ENCODE results near the gene PER2.

- TF ChIP-seq CTCF (conservative IDR thresholded peaks at IDR 0.05; ENCODE audit: low read length): no peak
- no peak for TF ChIP-seq EZH2phosphoT487 (IDR thresholded peaks at IDR 0.05; ENCODE audit: borderline replicate concordance, low read depth, low read length)
Measured at GRCh38 chr2:238243496-238244076, 44.8 kb downstream of the PER2 start.
